Measurements from ENCODE around the gene TADA2B. TPM values are rescaled to one million over a fixed set of nuclear protein-coding genes. Genes with fewer than 3 reads are reported as not detected.

The TADA2B gene
- total RNA-seq, 1 donor from 2014 or later, result 37.3 TPM

- TF ChIP-seq CTCF (IDR thresholded peaks at IDR 0.05), result no peak
- DNase-seq (ENCODE audit: low spot score in 2 of 2), result no peak
- H3K9me3 ChIP-seq, result no peaks in the 10 kb centered on the region
- no peaks in the 10 kb centered on the region for H3K4me1 ChIP-seq
- no peak overlapping the region for H3K4me3 ChIP-seq
- intact Hi-C loops (cut with DNase I), result no loop called here
- no peaks in the 10 kb centered on the region for H3K27me3 ChIP-seq
- H3K27ac ChIP-seq, result no peak overlapping the region
- H3K36me3 ChIP-seq, result peaks cover 56 to 75% of the 10 kb centered on the region in 2 donors
These were observed 17.1 kb upstream of the TADA2B start for GRCh38 chr4:7026107-7026506.

- Histone ChIP-seq H3K36me3 (peaks cover 56 to 77% of the 10 kb centered on the region in 2 donors), H3K4me3 (no peak overlapping the region), H3K27ac (no peak overlapping the region), H3K9me3 (no peaks in the 10 kb centered on the region), H3K27me3 (no peaks in the 10 kb centered on the region), H3K4me1 (no peaks in the 10 kb centered on the region)
- TF ChIP-seq CTCF (IDR thresholded peaks at IDR 0.05), result no peak
- intact Hi-C loops (cut with DNase I), result no loop called here
- no peak for DNase-seq (ENCODE audit: low spot score in 2 of 2)
These were observed 15.9 kb upstream of the TADA2B start for GRCh38 chr4:7027284-7027683.

GRCh38 chr4:7027913-7028312, 15.3 kb upstream of the TADA2B start:
- no peak for DNase-seq (ENCODE audit: low spot score in 2 of 2)
- Histone ChIP-seq H3K4me3 (no peak overlapping the region), H3K27ac (no peak overlapping the region), H3K36me3 (peaks cover 56 to 80% of the 10 kb centered on the region in 2 donors), H3K9me3 (no peaks in the 10 kb centered on the region), H3K27me3 (no peaks in the 10 kb centered on the region), H3K4me1 (no peaks in the 10 kb centered on the region)
- no peak for TF ChIP-seq CTCF (IDR thresholded peaks at IDR 0.05)
- intact Hi-C loops (cut with DNase I), result no loop called here

GRCh38 chr4:7029212-7029611, 14.0 kb upstream of the TADA2B start:
- no peak for DNase-seq (ENCODE audit: low spot score in 2 of 2)
- intact Hi-C loops (cut with DNase I), result no loop called here
- no peak for TF ChIP-seq CTCF (IDR thresholded peaks at IDR 0.05)
- Histone ChIP-seq H3K36me3 (peaks cover 50 to 67% of the 10 kb centered on the region in 2 donors), H3K4me1 (no peaks in the 10 kb centered on the region), H3K27me3 (no peaks in the 10 kb centered on the region), H3K27ac (no peak overlapping the region), H3K4me3 (no peak overlapping the region), H3K9me3 (no peaks in the 10 kb centered on the region)

- Histone ChIP-seq H3K36me3 (peaks cover 45 to 60% of the 10 kb centered on the region in 2 donors), H3K4me3 (no peak overlapping the region), H3K9me3 (no peaks in the 10 kb centered on the region), H3K4me1 (no peaks in the 10 kb centered on the region), H3K27me3 (no peaks in the 10 kb centered on the region), H3K27ac (no peak overlapping the region)
- no peak for DNase-seq (ENCODE audit: low spot score in 2 of 2)
- intact Hi-C loops (cut with DNase I), result no loop called here
- TF ChIP-seq CTCF (IDR thresholded peaks at IDR 0.05), result no peak
These were observed 13.3 kb upstream of the TADA2B start for GRCh38 chr4:7029921-7030320.

- no peak for TF ChIP-seq CTCF (IDR thresholded peaks at IDR 0.05)
- intact Hi-C loops (cut with DNase I), result no loop called here
- no peak for DNase-seq (ENCODE audit: low spot score in 2 of 2)
- Histone ChIP-seq H3K9me3 (no peaks in the 10 kb centered on the region), H3K4me3 (no peak overlapping the region), H3K27ac (no peak overlapping the region), H3K36me3 (peaks cover 38 to 51% of the 10 kb centered on the region in 2 donors), H3K27me3 (no peaks in the 10 kb centered on the region), H3K4me1 (no peaks in the 10 kb centered on the region)
These were observed 12.3 kb upstream of the TADA2B start for GRCh38 chr4:7030856-7031255.
